Measurements from ENCODE around the gene TP53INP2.

TP53INP2 gene

GRCh38 chr20:34675993-34676641, 28.0 kb upstream of the TP53INP2 start:
- TF ChIP-seq CTCF (IDR thresholded peaks at IDR 0.05; ENCODE audit: extremely low read depth, missing control alignments), result no peak
- no peak for DNase-seq (ENCODE audit: low spot score)

- TF ChIP-seq CTCF (IDR thresholded peaks at IDR 0.05; ENCODE audit: extremely low read depth, missing control alignments), result no peak
- DNase-seq (ENCODE audit: low spot score), result peak; percentile 94
These were observed 27.3 kb upstream of the TP53INP2 start, which contains the start of gene PIGU for GRCh38 chr20:34676642-34677373. Gene PIGU (minus strand): TSS chr20:34677092. CDS start chr20:34677085, 7 bp downstream.

- no peak for DNase-seq (ENCODE audit: low spot score)
- TF ChIP-seq CTCF (IDR thresholded peaks at IDR 0.05; ENCODE audit: extremely low read depth, missing control alignments), result no peak
These were observed 23.5 kb upstream of the TP53INP2 start for GRCh38 chr20:34680586-34681175.

GRCh38 chr20:34683667-34684066, 20.5 kb upstream of the TP53INP2 start:
- no peak for DNase-seq (ENCODE audit: low spot score)
- TF ChIP-seq CTCF (IDR thresholded peaks at IDR 0.05; ENCODE audit: extremely low read depth, missing control alignments), result no peak

GRCh38 chr20:34689486-34689885, 14.7 kb upstream of the TP53INP2 start:
- DNase-seq (ENCODE audit: low spot score), result no peak
- TF ChIP-seq CTCF (IDR thresholded peaks at IDR 0.05; ENCODE audit: extremely low read depth, missing control alignments), result no peak

- TF ChIP-seq CTCF (IDR thresholded peaks at IDR 0.05; ENCODE audit: extremely low read depth, missing control alignments), result no peak
- DNase-seq (ENCODE audit: low spot score), result no peak
These were observed 12.3 kb upstream of the TP53INP2 start for GRCh38 chr20:34691838-34692237.

GRCh38 chr20:34693414-34693813, 10.7 kb upstream of the TP53INP2 start:
- DNase-seq (ENCODE audit: low spot score), result no peak
- TF ChIP-seq CTCF (IDR thresholded peaks at IDR 0.05; ENCODE audit: extremely low read depth, missing control alignments), result no peak

Data from GM20000 (cell line).